ENCODE data around the gene SPTLC2. TPM values are rescaled to one million over a fixed set of nuclear protein-coding genes. Genes with fewer than 3 reads are reported as not detected.
A peak's percentile ranks its signal among the peaks of the same experiment; 100 is the strongest.
"Not testable (repeated sequence)": the region's sequence is repeated elsewhere in the genome, so short reads cannot be mapped to it uniquely, and the experiment has no call there.

The SPTLC2 gene
- total RNA-seq, 1 donor from 2014 or later: 48.1 TPM

DNA sequence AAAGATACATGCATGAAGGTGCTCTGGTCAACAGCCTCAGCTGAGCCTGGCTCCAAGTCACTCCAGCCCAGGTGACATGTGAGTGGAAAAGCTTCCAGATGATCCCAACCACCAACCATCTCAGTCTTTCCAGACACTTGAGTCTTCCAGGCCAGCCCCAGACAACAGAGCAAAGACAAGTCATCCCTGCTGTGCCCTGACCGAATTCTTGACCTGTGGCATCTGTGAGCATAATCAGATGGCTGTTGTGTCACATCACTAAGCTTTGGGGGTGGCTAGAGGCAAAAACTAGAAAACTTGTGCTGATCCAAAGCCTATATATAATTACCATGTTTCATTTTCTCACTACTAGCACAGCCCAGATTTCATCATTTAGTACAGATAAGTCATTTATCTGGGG is 67.0 kb downstream of the SPTLC2 start:
- DNase-seq (ENCODE audit: low read depth, low spot score): no peak

GRCh38 chr14:77547512-77548180 is 68.8 kb downstream of the SPTLC2 start:
- DNase-seq (ENCODE audit: low read depth, low spot score): no peak

DNA sequence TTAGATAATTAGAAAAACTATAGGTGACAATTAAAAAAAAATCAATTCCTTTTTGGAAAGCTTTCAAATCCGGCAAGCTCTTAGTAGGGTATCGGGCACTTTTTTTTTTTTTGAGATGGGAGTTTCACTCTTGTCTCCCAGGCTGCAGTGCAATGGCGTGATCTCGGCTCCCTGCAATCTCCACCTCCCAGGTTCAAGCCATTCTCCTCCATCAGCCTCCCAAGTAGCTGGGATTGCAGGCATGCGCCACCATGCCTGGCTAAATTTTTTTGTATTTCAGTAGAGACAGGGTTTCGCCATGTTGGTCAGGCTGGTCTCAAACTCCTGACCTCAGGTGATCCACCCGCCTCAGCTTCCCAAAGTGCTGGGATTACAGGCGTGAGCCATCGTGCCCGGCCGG is 71.3 kb downstream of the SPTLC2 start:
- DNase-seq (ENCODE audit: low read depth, low spot score): not testable (repeated sequence)

GRCh38 chr14:77544571-77544970 is 71.9 kb downstream of the SPTLC2 start:
- DNase-seq (ENCODE audit: low read depth, low spot score): no peak

GRCh38 chr14:77543637-77544334 is 72.7 kb downstream of the SPTLC2 start:
- no peak for DNase-seq (ENCODE audit: low read depth, low spot score)

DNA sequence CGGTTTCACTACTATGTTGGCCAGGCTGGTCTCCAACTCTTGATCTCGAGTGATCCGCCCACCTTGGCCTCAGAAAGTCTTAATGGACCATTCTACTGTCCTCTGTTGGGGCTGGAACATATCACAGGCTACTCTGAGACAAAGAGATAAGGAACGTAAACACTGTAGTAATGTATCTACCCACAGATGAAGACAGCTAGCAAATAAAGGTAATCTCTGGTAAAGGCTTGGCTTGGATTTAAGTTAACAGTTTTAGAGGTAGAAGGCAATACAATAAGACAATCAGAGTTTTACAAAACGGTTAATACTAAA is 73.2 kb downstream of the SPTLC2 start:
- no peak for DNase-seq (ENCODE audit: low read depth, low spot score)

DNA sequence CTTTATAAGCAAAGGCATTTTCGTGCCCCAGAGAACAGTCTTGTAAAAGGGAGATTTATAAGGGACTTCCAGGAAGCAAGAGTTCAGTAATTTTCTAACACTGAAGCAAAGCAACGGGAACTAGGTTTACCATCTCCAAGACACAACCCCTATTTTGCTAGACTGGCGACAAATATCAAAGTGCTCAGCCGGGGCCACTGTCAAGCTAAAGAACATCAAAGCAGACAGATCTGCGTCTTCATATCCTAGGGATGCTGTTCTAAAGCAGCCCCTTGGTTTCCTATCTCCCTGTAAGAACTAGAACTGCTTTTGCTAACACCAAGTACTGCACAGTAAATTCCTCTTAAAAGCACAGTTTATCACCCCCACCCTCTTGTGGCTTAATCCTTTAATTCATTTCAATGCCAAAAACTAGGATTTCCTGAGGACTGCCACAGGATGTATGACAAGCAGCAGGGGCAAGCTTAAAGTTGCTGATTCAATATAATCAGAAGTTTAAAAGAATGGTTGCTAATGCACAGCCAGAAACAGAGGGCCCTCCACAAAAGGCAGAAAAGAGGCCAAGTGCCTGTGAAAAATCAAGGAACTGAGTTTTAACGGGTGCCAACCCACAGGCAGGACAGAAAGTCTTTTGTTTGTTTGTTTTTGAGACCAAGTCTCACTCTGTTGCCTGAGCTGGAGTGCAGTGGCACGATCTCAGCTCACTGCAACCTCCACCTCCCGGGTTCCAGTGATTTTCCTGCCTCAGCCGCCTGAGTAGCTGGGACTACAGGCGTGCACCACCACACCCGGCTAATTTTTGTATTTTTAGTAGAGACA is 73.8 kb downstream of the SPTLC2 start:
- DNase-seq (ENCODE audit: low read depth, low spot score): peak; percentile 53

GRCh38 chr14:77541905-77542304 is 74.5 kb downstream of the SPTLC2 start:
- no peak for DNase-seq (ENCODE audit: low read depth, low spot score)

DNA sequence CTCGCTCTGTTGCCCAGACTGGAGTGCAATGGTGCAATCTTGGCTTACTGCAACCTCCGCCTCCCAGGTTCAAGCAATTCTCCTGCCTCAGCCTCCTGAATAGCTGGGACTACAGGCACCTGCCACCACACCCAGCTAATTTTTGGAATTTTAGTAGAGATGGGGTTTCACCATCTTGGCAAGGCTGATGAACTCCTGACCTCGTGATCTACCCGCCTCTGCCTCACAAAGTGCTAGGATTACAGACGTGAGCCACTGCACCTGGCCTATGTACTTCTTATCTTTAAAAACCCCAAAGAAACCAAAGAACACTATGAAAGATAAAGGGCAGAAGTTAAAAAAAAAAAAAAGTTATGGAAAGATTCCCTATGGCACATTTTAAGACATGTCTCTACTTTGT is 79.5 kb downstream of the SPTLC2 start:
- not testable (repeated sequence) for DNase-seq (ENCODE audit: low read depth, low spot score)

- no peak for DNase-seq (ENCODE audit: low read depth, low spot score)
Observed at GRCh38 chr14:77531071-77531470, 85.4 kb downstream of the SPTLC2 start.

DNA sequence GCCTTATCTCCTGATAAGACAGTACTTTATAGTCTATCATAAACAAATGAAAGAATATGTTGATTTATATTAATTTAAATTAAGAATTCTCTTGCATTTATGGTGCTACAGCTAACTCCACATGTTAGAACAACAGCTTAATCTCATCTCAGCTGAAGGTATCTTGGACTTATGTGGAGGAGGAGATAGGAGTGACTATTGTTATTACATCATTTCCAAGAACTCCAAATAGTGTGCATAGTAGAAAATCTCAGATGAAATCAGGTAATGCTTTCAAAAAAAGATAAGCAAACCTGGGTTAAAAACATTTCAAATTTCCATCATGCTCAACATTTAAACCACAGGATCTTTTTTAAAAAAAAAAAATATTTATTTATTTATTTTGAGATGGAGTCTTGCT is 86.5 kb downstream of the SPTLC2 start:
- no peak for DNase-seq (ENCODE audit: low read depth, low spot score)

GRCh38 chr14:77529213-77529612 is 87.2 kb downstream of the SPTLC2 start:
- no peak for DNase-seq (ENCODE audit: low read depth, low spot score)

DNA sequence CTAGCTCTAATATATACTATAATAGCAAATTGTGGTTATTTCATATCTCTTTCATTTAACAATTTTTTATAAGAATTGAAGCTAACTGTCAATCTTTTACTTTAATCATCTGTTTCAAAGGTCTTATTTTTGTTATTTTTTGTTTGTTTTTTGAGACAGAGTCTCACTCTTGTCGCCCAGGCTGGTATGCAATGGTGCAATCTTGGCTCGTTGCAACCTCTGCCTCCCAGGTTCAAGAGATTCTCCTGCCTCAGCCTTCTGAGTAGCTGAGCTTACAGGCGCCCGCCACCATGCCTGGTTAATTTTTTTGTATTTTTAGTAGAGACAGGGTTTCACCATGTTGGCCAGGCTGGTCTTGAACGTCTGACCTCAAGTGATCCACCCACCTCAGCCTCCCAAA is 87.7 kb downstream of the SPTLC2 start:
- DNase-seq (ENCODE audit: low read depth, low spot score): not testable (repeated sequence)

- no peak for DNase-seq (ENCODE audit: low read depth, low spot score)
Observed at GRCh38 chr14:77526266-77526665, 90.2 kb downstream of the SPTLC2 start.

DNA sequence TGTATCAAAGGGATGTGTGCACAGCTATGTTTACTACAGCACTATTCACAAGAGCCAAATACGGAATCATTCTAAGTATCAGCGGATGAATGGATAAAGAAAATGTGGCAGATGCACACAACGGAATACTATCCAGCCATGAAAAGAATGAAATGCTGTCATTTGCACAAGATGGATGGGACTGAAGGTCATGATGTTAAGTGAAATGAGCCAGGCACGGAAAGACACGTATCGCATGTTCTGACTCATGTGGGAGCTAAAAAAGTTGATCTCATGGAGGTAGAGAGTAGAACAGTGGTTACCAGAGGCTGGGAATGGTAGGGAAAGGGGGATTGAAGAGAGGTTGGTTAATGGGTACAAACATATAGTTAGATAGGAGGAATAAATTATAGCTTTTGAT is 91.9 kb downstream of the SPTLC2 start:
- no peak for DNase-seq (ENCODE audit: low read depth, low spot score)

DNA sequence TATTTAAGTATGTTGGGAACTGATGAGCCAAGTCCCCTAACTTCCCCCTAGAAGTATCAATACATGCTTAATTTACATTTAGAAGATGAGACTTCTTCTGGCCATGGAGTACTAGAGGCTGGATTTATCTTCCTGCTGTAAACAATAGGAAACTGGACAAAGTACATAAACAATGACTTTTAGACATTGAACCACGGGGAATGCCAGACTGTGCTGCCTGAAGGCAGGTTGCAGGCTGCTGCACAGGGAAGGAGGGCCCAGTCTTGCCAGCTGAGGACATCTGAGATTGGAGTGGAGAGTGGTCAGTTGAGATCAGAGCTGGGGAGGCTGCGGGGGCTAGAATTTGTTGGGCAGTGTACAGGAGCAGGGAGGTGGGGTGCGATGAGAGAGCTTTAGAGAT is 93.3 kb downstream of the SPTLC2 start:
- no peak for DNase-seq (ENCODE audit: low read depth, low spot score)

GRCh38 chr14:77520555-77520954 is 95.9 kb downstream of the SPTLC2 start:
- no peak for DNase-seq (ENCODE audit: low read depth, low spot score)

DNA sequence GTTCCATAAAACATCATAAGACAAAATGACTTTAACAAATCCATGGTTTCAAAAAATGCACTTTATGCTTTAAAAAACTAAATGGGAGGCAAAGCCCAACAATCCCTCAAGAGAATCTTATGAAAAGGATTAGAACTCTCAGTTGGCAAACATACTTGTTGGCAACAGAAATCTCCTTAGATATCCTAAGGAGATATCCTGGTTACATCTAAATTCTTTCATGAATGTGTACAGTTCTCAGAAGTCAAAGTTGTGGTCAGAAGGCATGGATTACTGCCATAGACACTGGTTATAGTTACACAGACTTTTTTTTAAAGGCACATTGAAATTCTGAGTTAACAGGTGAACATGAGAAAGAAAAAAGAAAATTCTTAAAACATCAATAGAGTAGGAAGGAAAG is 100.3 kb downstream of the SPTLC2 start:
- DNase-seq (ENCODE audit: low read depth, low spot score): no peak

DNA sequence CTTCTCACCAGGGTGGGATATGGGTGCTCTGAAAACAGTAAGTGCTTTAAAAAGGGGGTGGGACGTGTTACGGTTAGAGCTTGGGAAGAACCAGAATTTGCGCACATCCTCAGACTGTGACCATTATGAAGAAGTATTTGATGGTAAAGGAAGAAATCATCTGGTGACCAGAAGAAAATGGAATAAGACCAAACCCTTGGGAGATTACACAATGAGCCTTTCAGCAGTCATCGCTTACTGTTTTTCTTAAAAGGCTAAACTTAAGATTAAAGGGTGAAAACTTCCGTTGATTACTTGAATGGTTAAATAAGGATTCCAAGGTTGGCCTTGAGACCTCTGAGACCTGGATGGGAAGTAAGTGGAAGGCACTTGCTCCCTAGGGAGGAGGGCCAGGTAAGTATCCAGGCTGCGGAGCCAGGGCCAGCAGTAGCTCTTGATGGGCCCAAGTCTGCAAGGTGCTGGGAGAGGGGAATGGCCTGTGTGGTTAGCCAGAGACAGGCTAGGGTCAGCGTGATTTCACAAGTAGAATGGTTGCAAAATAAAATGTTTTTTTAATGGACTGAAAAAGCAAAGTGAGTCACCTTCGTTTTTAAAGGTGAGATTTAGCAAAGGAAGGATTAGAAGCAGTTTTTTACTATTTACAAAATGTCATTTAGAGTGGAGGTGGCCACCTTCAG is 104.8 kb downstream of the SPTLC2 start:
- DNase-seq (ENCODE audit: low read depth, low spot score): no peak

- no peak for DNase-seq (ENCODE audit: low read depth, low spot score)
Observed at GRCh38 chr14:77509366-77509765, 107.1 kb downstream of the SPTLC2 start.

- no peak for DNase-seq (ENCODE audit: low read depth, low spot score)
Observed at GRCh38 chr14:77508876-77509275, 107.6 kb downstream of the SPTLC2 start.

- no peak for DNase-seq (ENCODE audit: low read depth, low spot score)
Observed at GRCh38 chr14:77508249-77508648, 108.2 kb downstream of the SPTLC2 start.

Measured in pulmonary artery endothelial cell (primary cell).